Panc1 (cell line): ENCODE results near the gene SLC35F1. TPM values are rescaled to one million over a fixed set of nuclear protein-coding genes. Genes with fewer than 3 reads are reported as not detected.

ENCODE experiments used
- ATAC-seq: fragments of 200-7000 bp; cut with Tn5 transposase; 2 replicates; pipeline ENCODE4 v1.9.1; 2020; ENCODE audit warnings: mild to moderate bottlenecking, moderate library complexity
- BruUV-seq: library from RNA; stranded (reverse); fragments of 400-500 nt; replicated peaks from 2 replicates; lab custom pipeline; 2021; lab: Mats Ljungman, UMichigan
- CTCF ChIA-PET: fragments of 300-600 bp; sonication (Branson Sonifier 250); formaldehyde crosslinking; loops from one replicate; lab custom pipeline; 2022; ENCODE audit warnings: antibody characterized with exemption; lab: Charles Lee
- POLR2A ChIA-PET: fragments of 300-600 bp; sonication (Branson Sonifier 250); formaldehyde crosslinking; loops from one replicate; lab custom pipeline; 2022; ENCODE audit warnings: antibody characterized with exemption; lab: Charles Lee
- DNase-seq: peaks from one replicate; pipeline ENCODE4 v3.0.0-alpha.2; 2010; ENCODE audit warnings: low read depth, low spot score
- H3K27ac ChIP-seq: 2 replicates; pipeline ENCODE4 v1.5.1; 2011; ENCODE audit warnings: mild to moderate bottlenecking, low read length, inconsistent platforms
- H3K27me3 ChIP-seq: fragments of 200-500 bp; sonication (Bioruptor generic); 2 replicates; pipeline ENCODE4 v1.6.0; 2014; ENCODE audit warnings: low read length, inconsistent platforms; ENCODE audit not compliant: control insufficient read depth, insufficient read depth
- H3K36me3 ChIP-seq: fragments of 200-500 bp; sonication (Bioruptor generic); 2 replicates; pipeline ENCODE4 v1.5.1; 2014; ENCODE audit warnings: inconsistent platforms, mild to moderate bottlenecking, low read length, moderate library complexity; ENCODE audit not compliant: control insufficient read depth, insufficient read depth
- H3K4me1 ChIP-seq: 2 replicates; pipeline ENCODE4 v1.5.1; 2011; ENCODE audit warnings: inconsistent platforms, mild to moderate bottlenecking, low read length, moderate library complexity; ENCODE audit not compliant: control insufficient read depth, insufficient read depth
- H3K4me3 ChIP-seq, 2 experiments: 2 replicates each; pipeline ENCODE4 v1.5.1; 2011 to 2012; ENCODE audit warnings: low read depth in 2 of 2, low read length in 2 of 2, mild to moderate bottlenecking in 2 of 2, inconsistent platforms in 1 of 2, moderate library complexity in 1 of 2
- H3K9me3 ChIP-seq: fragments of 200-500 bp; sonication (Bioruptor generic); 2 replicates; pipeline ENCODE4 v1.5.1; 2014; ENCODE audit warnings: low read depth, mild to moderate bottlenecking, inconsistent platforms, low read length, moderate library complexity; ENCODE audit not compliant: control insufficient read depth, insufficient read depth
- POLR2AphosphoS5 ChIP-seq: IDR thresholded peaks from 2 replicates; pipeline ENCODE4 v1.6.1; 2012; ENCODE audit warnings: mild to moderate bottlenecking, low read depth, low read length, moderate library complexity
- SIN3A ChIP-seq: IDR thresholded peaks from 2 replicates; pipeline ENCODE4 v1.6.1; 2012; ENCODE audit warnings: low read depth, mild to moderate bottlenecking, low read length, moderate library complexity, borderline replicate concordance; ENCODE audit not compliant: insufficient read depth
- TCF7L2 ChIP-seq: IDR thresholded peaks from 2 replicates; pipeline ENCODE4 v1.6.1; 2011; ENCODE audit warnings: mild to moderate bottlenecking, low read depth, low read length, inconsistent platforms
- in situ Hi-C: cut with HindIII; loops from 2 replicates; pipeline ENCODE4 v1.10.0; 2016; ENCODE audit warnings: low sequenced_read_pairs, low pct_unique_long_range_greater_than_20kb
- intact Hi-C: fragments of 100-400 bp; cut with micrococcal nuclease; formaldehyde crosslinking; loops from one replicate; pipeline ENCODE4 v1.10.0; 2022; ENCODE audit not compliant: unreplicated experiment
- total RNA-seq: library from RNA; stranded (reverse); gene quantifications from one replicate; pipeline ENCODE4 v1.2.1, GENCODE V29; 2021; ENCODE audit not compliant: unreplicated experiment
- TF ChIP-seq, protein P1 (sequence below), 2 experiments: IDR thresholded peaks; 2 replicates each; pipeline ENCODE4 v1.6.1; 2011 to 2012; ENCODE audit warnings: low read depth in 2 of 2, control low read depth in 1 of 2, low read length in 1 of 2, mild to moderate bottlenecking in 1 of 2, moderate library complexity in 1 of 2; ENCODE audit not compliant: insufficient read depth in 1 of 2
- TF ChIP-seq, protein P2 (sequence below): fragments of 450-650 bp; IDR thresholded peaks from 2 replicates; pipeline ENCODE4 v1.5.1; 2017; ENCODE audit warnings: mild to moderate bottlenecking

SLC35F1 gene
- total RNA-seq, 1 experiment from 2014 or later, result not detected

GRCh38 chr6:118295336-118295735 is 388.3 kb downstream of the SLC35F1 start:
- Histone ChIP-seq H3K36me3 (no peaks in the 10 kb centered on the region), H3K9me3 (no peaks in the 10 kb centered on the region), H3K4me3 (no peak overlapping the region), H3K27me3 (no peaks in the 10 kb centered on the region), H3K27ac (no peak overlapping the region), H3K4me1 (no peaks in the 10 kb centered on the region)
- DNase-seq, result no peak
- intact Hi-C loops (no loop called here), in situ Hi-C loops (no loop called here)
- no peak for ATAC-seq
- BruUV-seq, result no TSS peak
- ChIA-PET POLR2A (no interaction called here), CTCF (no interaction called here)
- no peak for TF ChIP-seq SIN3A
- TF ChIP-seq, protein P1, sequence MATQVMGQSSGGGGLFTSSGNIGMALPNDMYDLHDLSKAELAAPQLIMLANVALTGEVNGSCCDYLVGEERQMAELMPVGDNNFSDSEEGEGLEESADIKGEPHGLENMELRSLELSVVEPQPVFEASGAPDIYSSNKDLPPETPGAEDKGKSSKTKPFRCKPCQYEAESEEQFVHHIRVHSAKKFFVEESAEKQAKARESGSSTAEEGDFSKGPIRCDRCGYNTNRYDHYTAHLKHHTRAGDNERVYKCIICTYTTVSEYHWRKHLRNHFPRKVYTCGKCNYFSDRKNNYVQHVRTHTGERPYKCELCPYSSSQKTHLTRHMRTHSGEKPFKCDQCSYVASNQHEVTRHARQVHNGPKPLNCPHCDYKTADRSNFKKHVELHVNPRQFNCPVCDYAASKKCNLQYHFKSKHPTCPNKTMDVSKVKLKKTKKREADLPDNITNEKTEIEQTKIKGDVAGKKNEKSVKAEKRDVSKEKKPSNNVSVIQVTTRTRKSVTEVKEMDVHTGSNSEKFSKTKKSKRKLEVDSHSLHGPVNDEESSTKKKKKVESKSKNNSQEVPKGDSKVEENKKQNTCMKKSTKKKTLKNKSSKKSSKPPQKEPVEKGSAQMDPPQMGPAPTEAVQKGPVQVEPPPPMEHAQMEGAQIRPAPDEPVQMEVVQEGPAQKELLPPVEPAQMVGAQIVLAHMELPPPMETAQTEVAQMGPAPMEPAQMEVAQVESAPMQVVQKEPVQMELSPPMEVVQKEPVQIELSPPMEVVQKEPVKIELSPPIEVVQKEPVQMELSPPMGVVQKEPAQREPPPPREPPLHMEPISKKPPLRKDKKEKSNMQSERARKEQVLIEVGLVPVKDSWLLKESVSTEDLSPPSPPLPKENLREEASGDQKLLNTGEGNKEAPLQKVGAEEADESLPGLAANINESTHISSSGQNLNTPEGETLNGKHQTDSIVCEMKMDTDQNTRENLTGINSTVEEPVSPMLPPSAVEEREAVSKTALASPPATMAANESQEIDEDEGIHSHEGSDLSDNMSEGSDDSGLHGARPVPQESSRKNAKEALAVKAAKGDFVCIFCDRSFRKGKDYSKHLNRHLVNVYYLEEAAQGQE (IDR thresholded peaks at IDR 0.05; ENCODE audit: insufficient read depth in 1 of 2, low read depth in 2 of 2, low read length in 1 of 2), result no peak
- TF ChIP-seq TCF7L2, result no peak
- no peak for TF ChIP-seq POLR2AphosphoS5
- TF ChIP-seq, protein P2, sequence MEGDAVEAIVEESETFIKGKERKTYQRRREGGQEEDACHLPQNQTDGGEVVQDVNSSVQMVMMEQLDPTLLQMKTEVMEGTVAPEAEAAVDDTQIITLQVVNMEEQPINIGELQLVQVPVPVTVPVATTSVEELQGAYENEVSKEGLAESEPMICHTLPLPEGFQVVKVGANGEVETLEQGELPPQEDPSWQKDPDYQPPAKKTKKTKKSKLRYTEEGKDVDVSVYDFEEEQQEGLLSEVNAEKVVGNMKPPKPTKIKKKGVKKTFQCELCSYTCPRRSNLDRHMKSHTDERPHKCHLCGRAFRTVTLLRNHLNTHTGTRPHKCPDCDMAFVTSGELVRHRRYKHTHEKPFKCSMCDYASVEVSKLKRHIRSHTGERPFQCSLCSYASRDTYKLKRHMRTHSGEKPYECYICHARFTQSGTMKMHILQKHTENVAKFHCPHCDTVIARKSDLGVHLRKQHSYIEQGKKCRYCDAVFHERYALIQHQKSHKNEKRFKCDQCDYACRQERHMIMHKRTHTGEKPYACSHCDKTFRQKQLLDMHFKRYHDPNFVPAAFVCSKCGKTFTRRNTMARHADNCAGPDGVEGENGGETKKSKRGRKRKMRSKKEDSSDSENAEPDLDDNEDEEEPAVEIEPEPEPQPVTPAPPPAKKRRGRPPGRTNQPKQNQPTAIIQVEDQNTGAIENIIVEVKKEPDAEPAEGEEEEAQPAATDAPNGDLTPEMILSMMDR, result no peak

DNA sequence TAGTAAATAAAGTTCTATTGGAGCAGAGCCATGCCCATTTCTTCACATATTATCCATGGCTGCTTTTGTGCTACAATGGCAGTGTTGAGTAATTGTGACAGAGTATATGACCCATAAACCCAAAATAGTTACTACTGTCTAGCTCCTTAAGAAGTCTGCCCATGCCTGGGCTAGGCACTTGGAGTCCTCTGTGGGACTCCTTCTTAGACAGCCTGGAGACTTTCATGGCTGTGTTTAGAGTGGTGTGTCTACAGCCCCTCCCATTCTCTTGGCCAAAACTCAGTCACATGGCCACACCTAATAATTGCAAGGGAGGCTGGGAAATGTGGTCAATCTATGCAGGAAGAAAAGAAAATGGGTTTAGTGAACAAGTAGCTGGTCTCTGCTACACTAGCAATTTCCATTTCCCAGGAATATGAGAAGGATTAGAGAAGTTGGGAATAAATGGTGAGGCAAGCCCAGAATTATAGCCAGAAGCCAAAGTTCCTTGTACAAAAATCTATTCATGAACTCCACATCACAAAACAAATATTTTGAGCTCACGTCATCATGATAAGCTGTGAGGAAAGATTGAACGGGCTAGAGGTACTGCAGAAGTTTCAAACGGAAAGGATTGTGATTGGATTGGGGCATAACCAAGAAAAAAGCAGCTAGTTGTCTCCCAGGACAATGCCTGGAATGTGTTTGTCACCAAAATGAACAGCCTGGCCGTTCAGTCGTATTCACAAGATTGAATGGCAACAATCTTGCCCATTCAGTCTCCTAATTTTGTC is 389.3 kb downstream of the SLC35F1 start:
- no TSS peak for BruUV-seq
- Histone ChIP-seq H3K4me1 (no peaks in the 10 kb centered on the region), H3K9me3 (no peaks in the 10 kb centered on the region), H3K27me3 (no peaks in the 10 kb centered on the region), H3K36me3 (no peaks in the 10 kb centered on the region), H3K4me3 (no peak overlapping the region), H3K27ac (no peak overlapping the region)
- CTCF ChIA-PET, result interaction anchor here (0.6 kb wide), 1 partner anchor 426 kb away, joined by 8 read pairs; no protein-coding TSS in a partner anchor
- no peak for ATAC-seq
- TF ChIP-seq SIN3A, result no peak
- TF ChIP-seq, protein P2, result no peak
- TF ChIP-seq TCF7L2, result no peak
- TF ChIP-seq, protein P1 (IDR thresholded peaks at IDR 0.05; ENCODE audit: insufficient read depth in 1 of 2, low read depth in 2 of 2, low read length in 1 of 2), result no peak
- no peak for TF ChIP-seq POLR2AphosphoS5
- intact Hi-C loops, result no loop called here
- in situ Hi-C loops, result no loop called here
- DNase-seq, result no peak
- POLR2A ChIA-PET, result no interaction called here
